ENCODE data around the gene KCNB1.

- TF ChIP-seq CTCF (IDR thresholded peaks at IDR 0.05) (no peak), POLR2AphosphoS5 (IDR thresholded peaks at IDR 0.05) (no peak)
Measured at GRCh38 chr20:49348563-49348962, 133.9 kb downstream of the KCNB1 start.

Measured in prostate gland (tissue), 2 donors.